ENCODE results near the gene MTHFSD.

Gene MTHFSD

GRCh38 chr16:86556576-86556975 lies 1.5 kb upstream of the MTHFSD start:
- Mint-ChIP-seq H3K4me1 (peaks cover 45% of the 10 kb centered on the region), H3K27me3 (ENCODE audit: low read depth, poor library complexity) (peaks cover 18% of the 10 kb centered on the region), H3K9me3 (peaks cover 4% of the 10 kb centered on the region), H3K27ac (no peak overlapping the region), H3K36me3 (ENCODE audit: low read depth) (peaks cover 5% of the 10 kb centered on the region), H3K4me3 (peak overlapping the region; percentile 92)
- DNase-seq = no peak
- no peak for TF ChIP-seq CTCF (IDR thresholded peaks at IDR 0.05)

- Mint-ChIP-seq H3K27ac (no peak overlapping the region), H3K4me1 (peaks cover 51% of the 10 kb centered on the region), H3K27me3 (ENCODE audit: low read depth, poor library complexity) (peaks cover 18% of the 10 kb centered on the region), H3K9me3 (peaks cover 4% of the 10 kb centered on the region), H3K36me3 (ENCODE audit: low read depth) (peaks cover 5% of the 10 kb centered on the region), H3K4me3 (peak overlapping the region; percentile 92)
- DNase-seq = no peak
- no peak for TF ChIP-seq CTCF (IDR thresholded peaks at IDR 0.05)
Observed at GRCh38 chr16:86555704-86556075, 655 bp upstream of the MTHFSD start.

- peaks cover 56% of the 10 kb centered on the region for H3K4me1 Mint-ChIP-seq
- peaks cover 15% of the 10 kb centered on the region for H3K27me3 Mint-ChIP-seq (ENCODE audit: low read depth, poor library complexity)
- peak overlapping the region; percentile 92 for H3K4me3 Mint-ChIP-seq
- peaks cover 4% of the 10 kb centered on the region for H3K9me3 Mint-ChIP-seq
- DNase-seq = no peak
- H3K27ac Mint-ChIP-seq = peak overlapping the region; percentile 59
- TF ChIP-seq CTCF (IDR thresholded peaks at IDR 0.05) = no peak
- peaks cover 5% of the 10 kb centered on the region for H3K36me3 Mint-ChIP-seq (ENCODE audit: low read depth)
Observed at GRCh38 chr16:86554599-86554916, 477 bp downstream of the MTHFSD start.

- no peak for DNase-seq
- Mint-ChIP-seq H3K9me3 (peaks cover 4% of the 10 kb centered on the region), H3K27ac (no peak overlapping the region), H3K4me3 (peak overlapping the region; percentile 92), H3K36me3 (ENCODE audit: low read depth) (peaks cover 5% of the 10 kb centered on the region), H3K27me3 (ENCODE audit: low read depth, poor library complexity) (peaks cover 15% of the 10 kb centered on the region), H3K4me1 (peaks cover 56% of the 10 kb centered on the region)
- no peak for TF ChIP-seq CTCF (IDR thresholded peaks at IDR 0.05)
Observed at GRCh38 chr16:86553356-86553755, 1.7 kb downstream of the MTHFSD start.

GRCh38 chr16:86550281-86550680 lies 4.8 kb downstream of the MTHFSD start:
- no peak for TF ChIP-seq CTCF (IDR thresholded peaks at IDR 0.05)
- Mint-ChIP-seq H3K27ac (no peak overlapping the region), H3K36me3 (ENCODE audit: low read depth) (peaks cover 5% of the 10 kb centered on the region), H3K4me3 (no peak overlapping the region), H3K4me1 (peaks cover 45% of the 10 kb centered on the region), H3K27me3 (ENCODE audit: low read depth, poor library complexity) (peaks cover 11% of the 10 kb centered on the region), H3K9me3 (peaks cover 4% of the 10 kb centered on the region)
- DNase-seq = no peak

- DNase-seq = no peak
- H3K4me1 Mint-ChIP-seq = peaks cover 43% of the 10 kb centered on the region
- peaks cover 11% of the 10 kb centered on the region for H3K27me3 Mint-ChIP-seq (ENCODE audit: low read depth, poor library complexity)
- H3K9me3 Mint-ChIP-seq = peaks cover 4% of the 10 kb centered on the region
- H3K4me3 Mint-ChIP-seq = no peak overlapping the region
- TF ChIP-seq CTCF (IDR thresholded peaks at IDR 0.05) = no peak
- peaks cover 9% of the 10 kb centered on the region for H3K36me3 Mint-ChIP-seq (ENCODE audit: low read depth)
- H3K27ac Mint-ChIP-seq = no peak overlapping the region
Observed at GRCh38 chr16:86549893-86550190, 5.2 kb downstream of the MTHFSD start.
